Endothelial cell of umbilical vein (primary cell): ENCODE data around the gene TUBB4A. TPM values are rescaled to one million over a fixed set of nuclear protein-coding genes. Genes with fewer than 3 reads are reported as not detected.

Experiments
- BruUV-seq: library from RNA; stranded (reverse); fragments of 400-500 nt; replicated peaks from 2 replicates; lab custom pipeline; 2021; lab: Mats Ljungman, UMichigan
- CTCF ChIA-PET: fragments of 300-600, 350-600 bp; sonication (Branson Sonifier 250); formaldehyde crosslinking; loops from one replicate; lab custom pipeline; 2021; ENCODE audit warnings: antibody characterized with exemption, inconsistent platforms; lab: Charles Lee
- POLR2A ChIA-PET: fragments of 300-600, 350-600 bp; sonication (Branson Sonifier 250); formaldehyde crosslinking; loops from one replicate; lab custom pipeline; 2021; ENCODE audit warnings: antibody characterized with exemption, inconsistent platforms; lab: Charles Lee
- DNase-seq: peaks from one replicate; pipeline ENCODE4 v3.0.0-alpha.2; 2011; ENCODE audit warnings: low read depth, low spot score
- FAIRE-seq: peaks from 2 replicates; lab custom pipeline; 2011; peaks lifted over from hg19 to GRCh38; lab: Jason Lieb, UNC
- H2AFZ ChIP-seq: 2 replicates; pipeline ENCODE4 v1.6.0; 2012; ENCODE audit warnings: low read depth, low read length, control low read depth, inconsistent platforms
- H3K27ac ChIP-seq: 2 replicates; pipeline ENCODE4 v1.5.1; 2011; ENCODE audit warnings: low read depth, mild to moderate bottlenecking, control low read depth, low read length, moderate library complexity; ENCODE audit not compliant: insufficient read depth
- H3K27me3 ChIP-seq, 2 experiments: 2 replicates each; pipeline versions ENCODE4 v1.6.0 to v1.6.1; 2011; ENCODE audit warnings: low read length in 2 of 2, mixed read lengths in 1 of 2; ENCODE audit not compliant: control insufficient read depth in 2 of 2, insufficient read depth in 2 of 2
- H3K36me3 ChIP-seq, 2 experiments: 2 replicates in 1 of 2; 3 replicates in 1 of 2; pipeline ENCODE4 v1.5.1; 2011; ENCODE audit warnings: low read length in 2 of 2, mild to moderate bottlenecking in 1 of 2, moderate library complexity in 1 of 2; ENCODE audit not compliant: control insufficient read depth in 2 of 2, insufficient read depth in 2 of 2; ENCODE audit errors: extremely low read depth in 1 of 2
- H3K4me1 ChIP-seq: 3 replicates; pipeline ENCODE4 v1.5.1; 2011; ENCODE audit warnings: mild to moderate bottlenecking, low read length; ENCODE audit not compliant: control insufficient read depth, insufficient read depth; ENCODE audit errors: extremely low read depth
- H3K4me2 ChIP-seq: 2 replicates; pipeline ENCODE4 v1.6.1; 2011; ENCODE audit warnings: low read length, control low read depth, mixed read lengths; ENCODE audit not compliant: insufficient read depth
- H3K4me3 ChIP-seq, 3 experiments: fragments of 200-600 bp in 1 of 3; sonication (generic), shearing (Covaris generic) in 1 of 3; replicated peaks in 1 of 3; 2 replicates each; pipeline ENCODE4 v1.5.1; 2011 to 2016; ENCODE audit warnings: control low read depth in 3 of 3, low read length in 3 of 3, mild to moderate bottlenecking in 2 of 3, inconsistent platforms in 1 of 3, low read depth in 1 of 3, moderate library complexity in 1 of 3; ENCODE audit not compliant: insufficient read depth in 1 of 3
- H3K79me2 ChIP-seq: 2 replicates; pipeline ENCODE4 v1.6.0; 2012; ENCODE audit warnings: low read length, inconsistent platforms; ENCODE audit not compliant: control insufficient read depth, insufficient read depth
- H3K9ac ChIP-seq: replicated peaks from 2 replicates; pipeline ENCODE3; 2011; ENCODE audit warnings: low read length, control low read depth; ENCODE audit not compliant: insufficient read depth; ENCODE audit errors: extremely low read depth
- H3K9me1 ChIP-seq: replicated peaks from 3 replicates; pipeline ENCODE4 v1.6.0; 2011; ENCODE audit warnings: mild to moderate bottlenecking, low read length; ENCODE audit not compliant: control insufficient read depth, insufficient read depth; ENCODE audit errors: extremely low read depth
- H3K9me3 ChIP-seq: replicated peaks from 2 replicates; pipeline ENCODE4 v1.5.1; 2012; ENCODE audit warnings: low read length, inconsistent platforms; ENCODE audit not compliant: control insufficient read depth, insufficient read depth
- H4K20me1 ChIP-seq: replicated peaks from 2 replicates; pipeline ENCODE3; 2011; ENCODE audit warnings: mild to moderate bottlenecking, low read length; ENCODE audit not compliant: control insufficient read depth, insufficient read depth; ENCODE audit errors: extremely low read depth
- CTCF ChIP-seq, 2 donors: IDR thresholded peaks; 1 replicate in 1 of 2; 2 replicates in 1 of 2; pipeline ENCODE4 v1.5.1; 2011; ENCODE audit warnings: low read length in 2 of 2, mild to moderate bottlenecking in 2 of 2, moderate library complexity in 2 of 2, control low read depth in 1 of 2, inconsistent platforms in 1 of 2, low read depth in 1 of 2; ENCODE audit not compliant: insufficient read depth in 1 of 2; ENCODE audit errors: extremely low read depth in 1 of 2
- EZH2 ChIP-seq: IDR thresholded peaks from 2 replicates; pipeline ENCODE4 v1.6.1; 2012; ENCODE audit warnings: borderline replicate concordance, low read depth, mild to moderate bottlenecking, moderate library complexity, low read length, inconsistent platforms; ENCODE audit not compliant: severe bottlenecking
- FOS ChIP-seq: IDR thresholded peaks from 2 replicates; pipeline ENCODE4 v1.6.1; 2011; ENCODE audit warnings: mild to moderate bottlenecking, low read length, moderate library complexity, borderline replicate concordance; ENCODE audit not compliant: insufficient read depth
- GATA2 ChIP-seq: IDR thresholded peaks from 2 replicates; pipeline ENCODE4 v1.7.0; 2011; ENCODE audit warnings: low read depth, mild to moderate bottlenecking, moderate library complexity, mixed read lengths, low read length; ENCODE audit not compliant: insufficient read length, insufficient read depth
- JUN ChIP-seq: IDR thresholded peaks from 2 replicates; pipeline ENCODE4 v1.6.1; 2011; ENCODE audit warnings: borderline replicate concordance, low read depth; ENCODE audit not compliant: insufficient read length, insufficient read depth
- MAX ChIP-seq: IDR thresholded peaks from 2 replicates; pipeline ENCODE4 v1.6.1; 2011; ENCODE audit not compliant: insufficient read depth, insufficient read length
- MYC ChIP-seq: IDR thresholded peaks from one replicate; pipeline ENCODE4 v1.6.1; 2011; ENCODE audit warnings: mild to moderate bottlenecking, low read depth, low read length
- POLR2A ChIP-seq: IDR thresholded peaks from 2 replicates; pipeline ENCODE4 v1.6.1; 2012; ENCODE audit warnings: low read depth, mild to moderate bottlenecking, control low read depth, low read length
- POLR2AphosphoS5 ChIP-seq: IDR thresholded peaks from 2 replicates; pipeline ENCODE4 v1.6.1; 2012; ENCODE audit warnings: low read depth, mild to moderate bottlenecking, control low read depth, low read length, moderate library complexity; ENCODE audit not compliant: insufficient read depth
- dilution Hi-C: fragments of 300-500 bp; cut with MboI; formaldehyde crosslinking; loops from one replicate; pipeline ENCODE4 v1.15.0; 2019; ENCODE audit warnings: low sequenced_read_pairs; ENCODE audit not compliant: extremely low pct_ligation_motif_present
- intact Hi-C: fragments of 100-400 bp; cut with micrococcal nuclease; formaldehyde crosslinking; loops from one replicate; pipeline ENCODE4 v1.10.0; 2022
- polyA plus RNA-seq, 4 experiments: library from polyadenylated mRNA; depleted of rRNA in 3 of 4; stranded (reverse) in 3 of 4; unstranded in 1 of 4; fragments of >200 nt; gene quantifications; 2 replicates each; pipeline versions ENCODE4 v1.2.1 to v1.2.3, GENCODE V29; 2011 to 2012; ENCODE audit warnings: missing spikeins in 1 of 4
- total RNA-seq: library from RNA; stranded (reverse); gene quantifications from 2 replicates; pipeline ENCODE4 v1.2.3, GENCODE V29; 2021

Gene TUBB4A
- total and polyA plus RNA-seq, 2 donors (not counting 3 experiments of a cell fraction or from before 2014, with no cell fraction given), result not detected

- Histone ChIP-seq H3K4me2 (peak overlapping the region; percentile 60), H3K4me1 (peaks cover 4% of the 10 kb centered on the region), H3K4me3 (peak overlapping the region; percentile 14 to 53 (median 41)), H3K9ac (peak overlapping the region; percentile 36), H3K36me3 (no peaks in the 10 kb centered on the region), H2AFZ (peak overlapping the region; percentile 90), H4K20me1 (no peaks in the 10 kb centered on the region), H3K9me1 (no peaks in the 10 kb centered on the region), H3K9me3 (no peaks in the 10 kb centered on the region), H3K27ac (peak overlapping the region; percentile 14), H3K27me3 (no peaks in the 10 kb centered on the region), H3K79me2 (no peaks in the 10 kb centered on the region)
- dilution Hi-C loops (no loop called here), intact Hi-C loops (loop anchor here (1.0 kb wide), 6 partner anchors 14 to 390 kb away; no protein-coding TSS in a partner anchor)
- DNase-seq (peak; percentile 97), FAIRE-seq (peak; percentile 94)
- TF ChIP-seq MYC, result no peak
- no peak for TF ChIP-seq FOS
- no peak for TF ChIP-seq EZH2
- TF ChIP-seq POLR2AphosphoS5, result peak; percentile 18
- BruUV-seq, result no TSS peak
- ChIA-PET CTCF (interaction anchor here (0.6 to 7.3 kb wide), 41 partner anchors 9 to 350 kb away, joined by 3 to 100 read pairs (median 4); partner anchors contain the start of genes DENND1C, GPR108, KHSRP and SLC25A23), POLR2A (interaction anchor here (1.1 to 1.6 kb wide), 3 partner anchors 14 to 117 kb away, joined by 4 to 10 read pairs (median 5); partner anchors contain the start of genes KHSRP and TNFSF9)
These were observed 14.0 kb upstream of the TUBB4A start for GRCh38 chr19:6516018-6516658.

DNA sequence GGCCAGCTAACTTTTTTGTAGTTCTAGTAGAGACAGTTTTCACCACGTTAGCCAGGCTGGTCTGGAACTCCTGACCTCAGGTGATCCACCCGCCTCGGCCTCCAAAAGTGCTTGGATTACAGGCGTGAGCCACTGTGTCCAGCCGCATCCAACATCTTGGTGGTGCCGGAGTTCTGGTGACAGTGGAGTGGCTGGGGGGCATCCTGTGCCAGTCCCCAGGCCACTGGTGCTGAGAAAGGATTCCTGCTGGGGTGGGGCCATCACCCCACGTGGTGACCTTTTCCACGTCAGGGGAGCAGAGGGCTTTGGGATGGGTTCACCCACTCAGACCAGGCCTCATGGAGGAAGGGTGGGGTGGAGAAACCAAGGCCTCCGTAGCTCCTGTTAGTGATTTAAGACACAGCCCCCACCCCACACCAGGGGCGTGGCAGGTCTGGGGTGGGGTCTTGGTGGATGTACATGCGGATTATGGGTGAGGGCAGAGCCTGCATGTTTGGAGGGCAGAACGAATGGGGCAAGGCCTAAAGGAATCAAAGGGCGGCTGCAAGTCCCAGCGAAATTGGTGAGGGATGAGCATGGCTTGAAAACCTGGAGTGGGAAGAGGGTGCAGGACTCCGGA lies 12.9 kb upstream of the TUBB4A start:
- ChIA-PET CTCF (no interaction called here), POLR2A (interaction anchor here (0.5 kb wide), 1 partner anchor 10 kb away, joined by 4 read pairs; no protein-coding TSS in a partner anchor)
- DNase-seq (no peak), FAIRE-seq (no peak)
- no peak overlapping the region for H3K27ac ChIP-seq
- TF ChIP-seq JUN (no peak), POLR2AphosphoS5 (no peak), GATA2 (no peak), MYC (no peak), EZH2 (no peak), MAX (no peak), POLR2A (no peak), CTCF (IDR thresholded peaks at IDR 0.05; ENCODE audit: extremely low read depth in 1 of 2, insufficient read depth in 1 of 2, low read depth in 1 of 2, low read length in 2 of 2) (no peak), FOS (no peak)
- H3K4me1 ChIP-seq, result peaks cover 4% of the 10 kb centered on the region
- no peak overlapping the region for H3K4me3 ChIP-seq
- no peaks in the 10 kb centered on the region for H3K79me2 ChIP-seq
- H3K27me3 ChIP-seq, result no peaks in the 10 kb centered on the region
- no peaks in the 10 kb centered on the region for H4K20me1 ChIP-seq
- H3K9ac ChIP-seq, result no peak overlapping the region
- H3K36me3 ChIP-seq, result no peaks in the 10 kb centered on the region
- dilution Hi-C loops, result no loop called here
- intact Hi-C loops, result no loop called here
- H3K9me1 ChIP-seq, result no peaks in the 10 kb centered on the region
- BruUV-seq, result no TSS peak
- H2AFZ ChIP-seq, result no peak overlapping the region
- H3K4me2 ChIP-seq, result no peak overlapping the region
- H3K9me3 ChIP-seq, result no peaks in the 10 kb centered on the region
